Epithelial cell of esophagus (primary cell): ENCODE results near the gene B3GALT5.

Source experiments
- DNase-seq: peaks from one replicate; pipeline ENCODE4 v3.0.0; 2010; ENCODE audit warnings: low read depth
- H3K4me3 ChIP-seq: 2 replicates; pipeline ENCODE4 v1.5.1; 2011; ENCODE audit warnings: mild to moderate bottlenecking, low read length, control low read depth
- TF ChIP-seq, protein P1 (sequence below): IDR thresholded peaks from 2 replicates; pipeline ENCODE4 v1.5.1; 2011; ENCODE audit warnings: low read depth, mild to moderate bottlenecking, low read length, control low read depth, inconsistent platforms; ENCODE audit not compliant: insufficient read depth; ENCODE audit errors: missing control alignments

B3GALT5 gene

DNA sequence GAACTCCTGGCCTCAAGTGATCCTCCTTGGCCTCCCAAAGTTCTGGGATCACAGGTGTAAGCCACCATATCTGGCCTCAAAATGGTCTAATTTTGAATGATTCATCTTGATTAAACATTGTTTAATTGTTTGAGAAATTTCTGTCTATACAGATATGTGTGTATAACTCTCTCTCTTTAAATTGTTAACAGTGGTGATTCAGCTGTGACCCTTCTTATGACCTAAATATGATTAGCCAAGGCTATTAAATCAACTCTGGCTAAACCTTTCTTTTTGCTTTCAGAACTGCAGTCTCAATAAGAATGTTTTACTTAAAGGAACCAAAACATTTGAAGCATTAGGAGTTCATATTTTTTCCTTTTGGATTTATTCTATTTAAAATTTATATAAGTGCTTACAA, 19.2 kb upstream of the B3GALT5 start:
- TF ChIP-seq, protein P1, sequence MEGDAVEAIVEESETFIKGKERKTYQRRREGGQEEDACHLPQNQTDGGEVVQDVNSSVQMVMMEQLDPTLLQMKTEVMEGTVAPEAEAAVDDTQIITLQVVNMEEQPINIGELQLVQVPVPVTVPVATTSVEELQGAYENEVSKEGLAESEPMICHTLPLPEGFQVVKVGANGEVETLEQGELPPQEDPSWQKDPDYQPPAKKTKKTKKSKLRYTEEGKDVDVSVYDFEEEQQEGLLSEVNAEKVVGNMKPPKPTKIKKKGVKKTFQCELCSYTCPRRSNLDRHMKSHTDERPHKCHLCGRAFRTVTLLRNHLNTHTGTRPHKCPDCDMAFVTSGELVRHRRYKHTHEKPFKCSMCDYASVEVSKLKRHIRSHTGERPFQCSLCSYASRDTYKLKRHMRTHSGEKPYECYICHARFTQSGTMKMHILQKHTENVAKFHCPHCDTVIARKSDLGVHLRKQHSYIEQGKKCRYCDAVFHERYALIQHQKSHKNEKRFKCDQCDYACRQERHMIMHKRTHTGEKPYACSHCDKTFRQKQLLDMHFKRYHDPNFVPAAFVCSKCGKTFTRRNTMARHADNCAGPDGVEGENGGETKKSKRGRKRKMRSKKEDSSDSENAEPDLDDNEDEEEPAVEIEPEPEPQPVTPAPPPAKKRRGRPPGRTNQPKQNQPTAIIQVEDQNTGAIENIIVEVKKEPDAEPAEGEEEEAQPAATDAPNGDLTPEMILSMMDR = no peak
- no peak for DNase-seq
- no peak overlapping the region for H3K4me3 ChIP-seq

DNA sequence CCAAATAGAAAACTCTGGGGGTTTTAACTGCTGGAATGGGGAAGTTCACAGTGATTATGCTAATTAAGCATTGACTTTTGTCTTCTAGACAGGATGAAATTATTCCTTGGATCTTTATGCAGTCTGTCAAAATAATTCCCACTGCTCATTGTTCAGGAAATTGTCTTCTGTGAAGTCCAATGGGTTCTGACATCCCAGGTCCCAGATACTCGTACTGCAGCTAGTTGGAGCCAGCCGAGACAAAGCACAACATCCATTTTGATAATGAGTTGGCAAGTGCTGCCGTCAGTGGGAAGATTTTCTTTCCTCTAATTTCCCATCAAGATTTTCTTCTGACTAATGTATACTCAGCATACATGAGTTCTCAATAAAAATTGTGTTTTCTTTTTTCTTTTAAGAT, 17.3 kb upstream of the B3GALT5 start:
- no peak overlapping the region for H3K4me3 ChIP-seq
- no peak for DNase-seq
- TF ChIP-seq, protein P1 = no peak

DNA sequence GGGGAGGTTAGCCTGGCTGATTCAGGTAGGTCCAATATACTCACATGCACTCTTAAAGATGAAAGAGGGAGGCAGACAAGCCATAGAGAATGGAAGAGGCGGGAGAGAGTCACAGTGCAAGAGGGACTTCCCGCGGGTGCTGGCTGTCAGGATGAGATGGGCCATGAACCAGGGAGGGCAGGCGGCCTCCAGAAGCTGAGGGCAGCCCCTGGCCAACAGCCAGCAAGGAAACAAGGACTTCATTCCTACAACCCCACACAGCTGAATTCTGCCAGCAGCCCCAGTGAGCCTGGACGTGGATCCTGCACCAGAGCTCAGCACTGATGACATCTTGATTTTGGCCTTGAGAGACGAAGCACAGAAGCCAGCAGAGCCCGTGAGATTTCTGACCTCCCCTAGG, 15.1 kb upstream of the B3GALT5 start:
- no peak overlapping the region for H3K4me3 ChIP-seq
- DNase-seq = no peak
- TF ChIP-seq, protein P1 = no peak

DNA sequence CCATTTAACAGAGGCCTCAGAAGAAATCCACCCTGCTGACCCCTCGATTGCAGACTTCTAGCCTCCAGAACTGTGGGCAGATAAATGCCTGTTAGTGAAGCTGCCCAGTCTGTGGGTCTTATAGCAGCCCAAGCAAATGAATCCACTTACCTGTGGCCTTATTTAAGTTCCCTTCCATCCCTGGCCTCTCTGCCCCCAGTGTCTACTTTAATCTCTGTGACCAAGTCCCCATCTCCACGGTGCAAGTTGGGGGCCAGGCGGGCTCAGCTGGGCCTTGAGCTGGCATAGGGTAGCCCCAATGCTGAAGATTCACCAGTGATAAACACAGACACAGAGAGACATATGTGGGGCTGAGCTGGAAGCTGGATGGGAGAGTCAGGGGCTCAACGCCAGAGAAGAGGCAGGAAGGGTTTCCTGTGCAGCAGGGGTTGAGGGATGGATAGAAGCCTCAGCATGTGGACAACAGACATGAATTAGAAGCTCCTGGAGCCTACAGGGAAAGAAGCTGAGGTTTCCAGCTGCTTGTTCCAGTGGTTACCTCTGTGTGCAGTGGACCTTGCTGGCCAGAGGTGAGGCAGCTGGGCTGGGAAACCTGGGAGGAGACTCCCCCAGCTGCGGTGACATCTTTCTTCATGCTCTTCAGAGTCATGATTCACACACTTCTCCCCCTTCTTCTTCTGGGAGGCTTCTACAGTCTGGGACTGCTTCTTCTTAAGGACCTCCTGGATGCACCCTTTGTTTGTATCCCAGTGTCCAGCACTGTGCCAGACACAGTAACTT, 13.4 kb upstream of the B3GALT5 start:
- DNase-seq = no peak
- no peak overlapping the region for H3K4me3 ChIP-seq
- TF ChIP-seq, protein P1 = no peak

DNA sequence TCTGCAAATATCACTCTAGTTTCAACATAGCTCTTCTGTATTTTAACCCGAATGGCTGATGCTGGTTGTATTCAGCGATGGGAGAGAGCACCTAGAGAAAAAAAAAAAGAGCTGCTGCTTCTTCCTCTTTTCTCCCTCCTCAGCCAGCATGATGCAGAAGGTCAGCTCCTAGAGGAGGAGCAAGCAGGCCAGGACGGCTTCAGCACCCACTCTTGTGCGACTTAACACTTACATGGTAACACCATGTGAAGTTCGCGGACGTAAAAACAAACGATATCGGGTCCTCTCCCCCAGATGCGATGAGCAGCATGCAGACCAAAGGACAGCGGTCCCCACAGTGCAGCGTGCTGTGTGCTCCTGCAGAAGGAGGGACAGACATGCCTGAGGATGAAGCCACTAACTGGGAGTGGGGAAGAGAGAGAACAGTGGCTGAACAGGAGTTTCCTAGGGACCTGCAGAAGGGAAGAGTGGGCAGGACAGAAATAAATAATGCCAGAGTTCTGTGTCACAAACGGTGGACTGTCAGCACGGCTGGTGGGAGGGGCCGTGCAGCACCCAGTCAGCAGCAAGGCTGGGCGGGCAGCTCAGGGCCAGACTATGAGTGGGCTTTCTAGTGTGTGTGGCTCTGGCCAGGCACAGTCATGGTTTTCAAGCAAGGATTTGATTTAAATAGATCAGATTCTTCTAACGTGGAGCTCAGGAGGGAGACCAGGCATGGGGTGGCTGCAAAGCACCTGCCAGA, 11.4 kb upstream of the B3GALT5 start:
- TF ChIP-seq, protein P1 = no peak
- no peak overlapping the region for H3K4me3 ChIP-seq
- no peak for DNase-seq

DNA sequence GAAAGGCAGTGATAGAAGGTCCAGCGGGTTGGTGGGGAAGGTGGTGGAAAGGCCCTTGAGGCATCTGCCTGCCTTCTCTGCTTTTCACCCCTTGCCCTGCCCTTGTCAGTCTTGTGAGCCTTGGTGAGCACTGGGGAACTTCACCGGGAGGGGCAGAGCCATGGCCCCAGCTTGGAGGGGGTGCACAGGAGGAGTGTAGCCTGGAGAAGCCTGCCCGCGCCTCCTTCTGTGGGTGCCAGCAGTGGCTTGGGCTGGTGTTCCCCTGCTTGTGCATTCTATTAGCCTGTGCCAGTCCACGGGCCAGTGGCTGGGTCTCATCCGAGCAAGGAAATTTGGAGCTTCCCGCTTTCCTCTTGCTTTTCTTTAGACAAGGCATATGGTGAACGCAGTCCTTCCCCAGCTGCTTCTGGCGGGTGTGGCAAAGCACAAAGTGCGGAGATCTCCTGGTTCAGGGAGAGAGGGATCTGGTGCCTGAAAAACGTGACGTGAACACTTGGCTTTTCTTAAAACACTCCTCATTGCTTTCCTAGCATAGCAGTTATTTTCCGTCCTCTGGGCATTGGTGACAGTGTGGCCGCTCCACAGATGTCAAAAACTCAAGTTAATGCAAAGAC, 10.6 kb upstream of the B3GALT5 start:
- no peak overlapping the region for H3K4me3 ChIP-seq
- DNase-seq = no peak
- TF ChIP-seq, protein P1 = no peak
